ENCODE results near the gene NCKAP5.
"Not testable (repeated sequence)": the region's sequence is repeated elsewhere in the genome, so short reads cannot be mapped to it uniquely, and the experiment has no call there.

The NCKAP5 gene

DNA sequence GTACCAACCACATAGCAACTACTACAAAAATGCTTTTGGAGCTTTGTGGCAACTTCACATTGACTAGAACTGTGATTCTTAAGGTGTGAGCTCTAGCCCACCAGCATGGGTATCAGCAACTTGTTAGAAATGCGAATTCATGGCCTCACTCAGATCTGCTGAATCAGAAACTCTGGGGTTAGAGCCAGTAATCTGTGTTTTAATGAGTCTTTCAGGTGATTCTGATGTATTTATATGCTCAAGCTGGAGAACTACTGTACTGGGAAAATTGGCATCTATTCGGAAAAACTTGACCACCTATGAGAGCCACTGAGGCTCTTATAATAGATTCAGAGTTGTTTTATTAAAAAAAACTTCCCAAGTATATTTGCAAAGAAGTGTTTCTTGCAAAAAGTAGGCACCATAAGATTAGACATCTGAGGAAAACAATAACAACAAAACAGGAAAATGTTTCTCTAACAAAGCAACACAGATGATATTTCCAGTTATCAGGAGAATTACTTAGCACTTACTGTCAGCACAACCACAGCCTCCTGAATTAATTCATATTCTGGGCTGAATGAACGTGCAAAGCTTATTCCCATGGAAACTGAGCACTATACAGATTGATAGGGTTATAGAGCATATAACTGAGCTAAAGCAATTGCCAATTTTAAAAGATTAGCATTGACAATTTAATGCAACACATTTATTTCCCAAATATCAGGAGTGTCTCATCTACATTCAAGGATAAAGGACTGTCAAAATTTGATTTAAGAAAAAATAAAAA, 71.6 kb downstream of the NCKAP5 start:
- DNase-seq = no peak

DNA sequence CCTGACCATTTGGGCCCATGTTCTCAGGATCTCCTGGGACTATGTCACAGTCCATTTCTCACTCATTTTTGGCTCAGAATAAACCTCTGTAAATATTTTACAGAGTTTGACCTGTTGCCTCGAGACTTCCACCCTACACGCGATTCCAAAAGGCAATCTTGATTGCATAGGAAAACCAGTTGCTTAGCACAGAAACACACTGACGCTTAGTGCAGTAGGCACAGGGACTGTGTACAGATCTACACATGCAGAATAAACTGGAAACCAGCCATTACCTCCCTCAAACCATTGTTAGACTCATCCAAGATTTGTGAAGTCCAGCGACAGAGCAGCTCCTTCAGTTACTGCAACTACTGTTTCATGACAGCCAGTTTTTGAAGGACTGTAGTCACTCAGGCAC, 73.0 kb downstream of the NCKAP5 start:
- no peak for DNase-seq

DNA sequence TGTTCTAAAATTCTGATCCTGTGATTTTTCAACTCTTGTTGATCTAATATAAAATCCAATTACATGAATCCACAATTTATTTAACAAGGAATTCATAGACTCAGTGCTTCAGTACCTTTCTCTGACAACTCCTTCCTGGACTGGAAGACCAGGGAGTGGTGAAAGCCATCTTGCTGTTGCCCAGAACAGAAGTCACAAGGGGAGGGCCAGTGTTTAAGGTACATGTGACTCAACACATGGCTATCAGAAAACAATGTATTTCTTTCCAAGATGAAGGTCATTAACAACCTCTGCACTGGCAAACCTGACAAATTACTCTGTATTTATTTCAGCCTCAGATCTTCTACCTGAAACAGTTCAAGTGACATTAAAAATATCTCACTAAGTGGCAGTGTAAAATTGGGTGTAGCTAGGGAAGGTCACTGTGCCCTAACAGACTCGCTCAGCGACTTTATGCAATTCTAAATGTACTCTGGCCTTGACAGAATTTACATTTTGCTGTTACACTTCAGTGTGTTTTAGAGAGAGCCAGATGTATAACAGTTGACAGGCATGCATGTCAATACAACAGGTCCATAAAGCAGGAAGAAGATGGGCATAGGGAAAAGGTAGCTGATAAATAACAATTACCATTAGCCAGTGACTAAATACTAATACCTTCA, 75.4 kb downstream of the NCKAP5 start:
- no peak for DNase-seq

DNA sequence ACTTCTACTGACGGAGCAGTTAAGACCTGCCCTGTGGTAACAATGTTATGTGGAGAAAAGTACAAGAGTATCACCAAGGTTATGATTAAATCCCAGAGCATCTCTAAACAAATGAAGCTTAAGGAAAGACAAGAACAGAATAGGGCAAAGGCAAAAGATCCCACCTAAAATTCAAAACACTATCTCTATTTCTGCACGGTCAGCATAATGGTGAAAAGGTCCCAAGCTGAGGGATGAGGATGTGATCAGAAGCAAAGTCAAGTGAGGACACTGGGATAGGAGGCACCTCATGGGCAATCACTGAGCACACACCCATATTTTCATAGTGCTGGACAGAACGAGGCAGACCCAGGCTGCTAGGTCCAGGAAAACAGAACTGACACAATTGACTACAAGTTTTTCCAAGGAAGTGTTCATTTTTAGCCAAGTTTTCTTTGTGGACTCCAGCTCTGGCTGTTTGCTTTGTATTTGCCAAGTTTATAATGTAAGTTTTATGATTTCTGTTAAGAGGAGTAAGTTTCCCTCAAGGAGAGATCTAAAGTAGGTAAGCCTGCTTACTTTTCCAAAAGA, 77.8 kb downstream of the NCKAP5 start:
- DNase-seq = no peak

DNA sequence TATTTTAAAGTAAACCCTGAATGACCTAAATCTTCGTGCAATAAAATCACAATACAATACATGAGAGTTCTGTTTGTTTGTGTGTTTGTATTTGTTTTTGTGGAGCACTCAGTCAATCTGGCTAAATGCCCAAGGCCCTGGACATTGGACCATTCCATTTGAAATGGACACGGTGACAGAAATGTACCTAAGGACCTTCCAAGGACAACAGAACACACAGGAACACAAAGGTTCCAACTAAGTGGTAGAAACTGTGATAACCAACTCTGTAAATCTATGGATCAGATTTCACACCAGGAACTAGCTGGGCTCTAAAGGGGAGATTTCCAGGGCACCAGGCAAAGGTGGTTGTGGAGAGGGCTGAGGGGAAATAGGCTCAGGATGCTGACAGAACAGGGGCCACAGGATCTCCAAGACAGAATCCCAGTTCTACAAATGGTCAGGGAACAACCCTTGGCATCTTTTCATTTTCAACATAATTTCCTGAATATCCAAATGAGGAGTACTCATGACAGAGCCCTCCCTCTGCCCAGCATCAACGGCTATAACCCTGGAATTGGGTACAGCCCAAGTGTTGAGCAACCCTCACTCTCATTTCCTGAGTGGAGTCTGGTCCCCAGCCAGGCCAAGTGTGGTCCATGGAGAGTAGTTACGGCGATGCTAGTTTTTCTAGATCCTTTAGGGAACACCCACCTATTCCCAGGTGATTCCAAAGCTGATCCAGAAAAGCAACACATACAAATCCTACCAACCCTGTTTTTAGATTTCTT, 78.4 kb downstream of the NCKAP5 start:
- no peak for DNase-seq

DNA sequence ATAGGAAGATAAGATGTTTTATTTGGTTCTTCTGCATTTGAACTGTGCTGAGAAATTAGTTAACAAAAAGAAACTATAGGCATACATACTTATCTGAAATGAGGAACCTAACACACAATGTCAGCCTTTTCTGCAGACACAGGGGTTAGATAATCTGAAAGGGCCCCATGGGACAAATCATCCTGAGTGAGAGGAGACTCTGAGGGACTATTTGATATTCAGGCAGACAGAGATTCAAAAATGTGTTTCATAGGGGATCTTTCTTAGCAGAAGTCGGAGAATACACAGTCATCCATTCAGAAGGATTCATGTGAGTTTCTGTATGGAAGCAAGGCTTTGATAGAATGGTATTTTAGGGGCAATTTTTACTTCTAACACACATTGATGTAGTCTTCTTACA, 79.1 kb downstream of the NCKAP5 start:
- no peak for DNase-seq

DNA sequence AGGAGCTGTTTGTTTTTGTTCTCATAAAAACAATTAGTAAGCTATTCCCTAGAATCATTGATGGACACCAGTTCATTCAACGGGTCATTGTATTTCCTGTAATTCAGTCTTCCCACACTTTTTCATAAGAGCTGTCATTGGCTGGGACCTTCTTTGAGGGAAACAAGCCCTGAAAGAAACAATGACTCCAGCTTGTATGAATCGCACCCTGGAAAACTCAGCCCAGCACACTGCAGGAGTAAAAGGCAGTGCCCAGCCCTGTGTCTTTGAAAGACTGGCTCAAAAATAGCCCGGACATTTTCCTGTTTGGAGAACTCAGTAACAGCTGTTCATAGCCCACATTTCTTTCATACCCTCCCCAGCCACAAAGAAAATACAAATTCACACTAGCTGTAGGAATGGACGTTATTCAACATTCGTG, 81.5 kb downstream of the NCKAP5 start:
- DNase-seq = no peak

DNA sequence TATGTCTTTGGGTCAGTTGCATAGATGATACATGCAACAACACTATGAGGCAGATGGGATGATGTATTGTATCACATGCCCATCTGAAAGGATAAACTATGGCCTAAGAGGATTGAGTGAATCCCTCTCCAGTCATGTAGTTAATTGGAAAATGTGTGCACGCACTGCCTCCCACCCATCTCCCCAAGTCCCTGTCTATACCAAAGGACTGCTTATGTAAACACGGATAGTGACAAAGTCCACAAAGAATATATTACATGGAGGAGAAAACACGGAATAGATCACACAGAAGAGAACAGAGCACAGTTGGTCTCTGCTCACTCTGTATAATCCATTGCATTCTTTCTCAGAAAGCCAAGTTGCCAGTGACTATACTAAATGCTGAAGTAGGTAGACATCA, 82.4 kb downstream of the NCKAP5 start:
- DNase-seq = no peak

DNA sequence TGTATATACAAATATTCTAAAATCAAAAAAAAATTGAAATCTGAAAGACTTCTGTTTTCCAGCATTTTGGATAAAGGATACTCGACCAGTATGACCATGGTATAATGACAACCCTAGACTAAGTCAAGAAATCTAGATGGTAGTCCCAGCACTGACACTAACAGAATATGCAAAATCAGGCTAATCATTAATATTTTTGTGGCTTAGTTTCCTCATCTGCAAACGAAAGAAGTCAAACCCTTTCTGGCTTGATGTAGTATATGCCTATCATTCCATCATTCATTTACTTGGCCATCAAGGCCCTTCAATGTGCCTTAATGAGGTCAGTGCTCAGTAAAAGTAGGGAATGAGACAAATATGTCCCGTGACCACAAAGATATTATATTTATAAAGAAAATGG, 83.5 kb downstream of the NCKAP5 start:
- DNase-seq = no peak

DNA sequence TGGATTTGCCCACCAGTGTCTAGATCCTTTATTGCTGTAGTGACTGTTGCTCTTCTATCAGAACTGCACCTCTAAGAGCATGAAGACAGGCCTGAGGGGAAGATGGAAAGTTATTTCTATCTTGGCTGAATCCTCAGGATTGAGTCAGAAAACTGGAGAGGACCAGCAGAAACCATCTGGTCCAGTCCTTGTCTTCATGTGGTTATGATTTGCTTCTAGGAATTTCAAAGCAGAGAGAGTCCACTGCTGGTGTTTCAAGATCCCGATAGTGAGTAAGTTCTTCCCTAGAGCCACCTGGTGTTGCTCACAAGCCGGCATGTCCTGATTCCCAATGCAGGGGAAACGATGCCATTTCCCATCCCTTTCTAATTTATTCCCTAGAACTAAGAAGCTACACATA, 84.2 kb downstream of the NCKAP5 start:
- DNase-seq = no peak

DNA sequence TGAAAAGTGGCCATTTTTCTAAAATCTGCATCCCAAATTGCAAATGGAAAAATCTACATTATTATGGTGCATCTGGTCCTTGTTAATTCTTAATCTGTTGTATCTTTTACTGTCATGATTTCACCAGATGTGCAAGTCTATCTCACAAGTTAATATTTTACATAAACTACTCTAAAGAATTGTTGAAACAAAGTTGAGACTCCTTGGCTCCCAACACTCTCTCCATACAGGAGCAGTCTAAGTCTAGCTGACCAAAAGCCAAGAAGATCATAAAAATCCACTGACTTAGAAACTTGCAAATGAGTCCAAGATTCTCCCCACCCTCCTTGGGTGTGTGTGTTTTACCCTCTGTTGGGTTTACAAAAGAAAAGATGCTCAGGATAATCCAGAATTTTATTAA, 85.1 kb downstream of the NCKAP5 start:
- DNase-seq = no peak

DNA sequence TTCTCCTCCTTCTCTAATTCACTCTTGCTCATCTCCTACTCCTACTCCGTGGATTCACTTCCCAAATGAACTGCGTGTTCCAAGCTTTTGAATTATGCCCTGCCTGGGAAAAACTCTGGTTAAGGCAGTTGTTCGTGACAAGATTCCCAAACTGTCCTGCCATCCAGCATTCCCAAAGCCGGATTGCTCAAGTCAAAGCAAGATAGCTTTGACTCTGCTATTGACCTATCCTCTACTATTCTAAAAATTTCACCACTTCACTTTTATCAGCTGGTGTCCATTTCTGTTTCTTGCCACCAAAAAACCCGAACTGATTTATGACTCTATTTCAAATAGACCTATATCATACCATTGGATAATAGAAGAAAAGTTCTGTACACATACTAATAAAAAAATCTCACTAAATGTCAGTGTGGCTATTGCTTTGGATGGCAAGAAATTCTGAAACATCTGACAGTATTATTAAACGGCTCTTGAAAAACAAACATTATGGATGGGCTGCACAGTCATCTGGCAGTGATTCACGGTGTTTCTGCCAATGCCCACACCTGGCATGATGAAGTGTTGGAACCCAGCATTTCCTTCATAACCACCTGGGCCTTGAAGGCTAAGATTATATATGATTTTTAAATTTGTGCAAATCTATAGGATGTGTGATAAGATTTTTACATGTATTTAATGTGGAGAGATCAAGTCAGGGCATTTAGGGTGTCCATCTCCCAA, 87.4 kb downstream of the NCKAP5 start:
- DNase-seq = no peak

DNA sequence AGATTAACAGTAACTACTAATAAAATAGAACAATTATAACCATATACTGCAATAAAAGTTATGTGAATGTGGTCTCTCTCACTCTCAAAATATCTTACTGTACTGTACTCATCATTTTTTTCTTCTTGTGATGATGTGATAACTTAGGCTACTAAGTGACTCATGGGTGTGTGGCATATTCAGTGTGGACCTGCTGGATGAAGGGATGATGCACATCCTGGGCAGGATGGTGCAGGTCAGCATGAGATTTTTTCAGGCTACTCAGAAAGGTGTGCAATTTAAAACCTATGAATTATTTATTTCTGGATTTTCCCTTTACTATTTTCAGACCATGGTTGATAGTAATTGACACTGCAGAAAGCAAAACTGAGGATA, 90.7 kb downstream of the NCKAP5 start:
- DNase-seq = no peak

DNA sequence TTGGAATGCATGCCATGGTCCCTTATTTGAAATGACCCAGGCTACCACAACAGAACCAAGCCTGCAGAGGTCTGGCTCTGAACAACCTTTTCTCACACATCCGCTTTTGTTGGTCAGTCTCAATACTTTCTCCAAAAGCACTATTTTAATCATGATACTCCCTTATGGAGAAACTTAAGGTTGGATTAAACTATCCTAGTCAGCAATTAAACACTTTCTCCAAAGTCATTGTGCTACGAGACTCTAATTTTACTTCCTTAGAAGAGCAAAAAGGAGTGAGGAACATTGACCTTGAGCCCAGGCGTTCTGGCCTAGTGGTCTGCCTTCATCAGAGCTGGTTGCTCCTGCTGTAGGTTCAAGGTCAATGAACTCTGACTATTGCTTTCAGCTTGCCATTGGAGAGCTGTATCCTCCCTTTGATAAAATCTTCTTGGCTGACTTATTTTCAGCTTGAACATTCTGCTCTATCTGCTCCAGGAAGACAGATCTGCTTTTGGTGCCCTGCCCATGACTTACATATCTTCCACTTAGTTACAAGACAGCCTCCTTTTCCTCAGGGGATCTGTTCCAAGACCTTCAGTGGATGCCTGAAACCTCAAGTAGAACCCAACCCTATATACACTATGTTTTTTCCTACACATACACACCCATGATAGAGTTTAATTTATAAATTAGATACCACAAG, 91.2 kb downstream of the NCKAP5 start:
- DNase-seq = no peak

DNA sequence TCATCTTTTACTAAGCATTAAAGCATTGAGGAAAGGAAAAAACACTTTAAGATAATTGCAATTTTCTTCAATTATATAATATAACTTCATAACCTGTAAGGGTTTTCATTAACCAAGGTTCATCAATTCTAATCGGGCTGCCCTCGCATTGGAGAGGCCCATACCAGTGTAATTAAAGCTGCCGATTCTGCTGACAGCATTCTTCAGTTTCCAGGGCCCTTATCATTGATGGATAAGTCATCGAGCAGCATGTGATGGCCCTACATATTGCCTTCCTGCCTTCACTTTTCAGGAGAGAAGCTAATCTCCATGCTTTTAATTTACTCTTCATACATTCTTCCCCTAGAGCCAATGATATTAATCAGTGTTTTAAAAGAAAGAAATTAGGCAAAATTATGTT, 92.0 kb downstream of the NCKAP5 start:
- DNase-seq = no peak

DNA sequence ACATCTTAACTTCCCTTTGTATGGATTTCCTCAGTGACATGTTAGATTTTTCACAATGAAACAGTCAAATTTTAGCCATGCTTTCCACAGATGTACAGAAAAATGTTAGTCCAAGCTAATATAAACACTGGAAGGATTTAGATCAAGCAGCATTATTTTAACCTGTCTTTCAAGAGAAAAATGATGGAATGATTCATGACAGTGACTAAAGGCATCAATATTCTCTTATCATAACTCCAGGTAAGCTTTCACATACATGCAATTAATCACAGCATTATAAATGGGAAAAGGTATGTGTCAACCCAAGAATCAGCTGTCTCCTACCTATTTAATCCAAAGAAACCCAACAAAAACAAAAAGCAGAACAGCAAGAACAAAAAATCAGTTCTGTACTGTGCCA, 92.7 kb downstream of the NCKAP5 start:
- no peak for DNase-seq

DNA sequence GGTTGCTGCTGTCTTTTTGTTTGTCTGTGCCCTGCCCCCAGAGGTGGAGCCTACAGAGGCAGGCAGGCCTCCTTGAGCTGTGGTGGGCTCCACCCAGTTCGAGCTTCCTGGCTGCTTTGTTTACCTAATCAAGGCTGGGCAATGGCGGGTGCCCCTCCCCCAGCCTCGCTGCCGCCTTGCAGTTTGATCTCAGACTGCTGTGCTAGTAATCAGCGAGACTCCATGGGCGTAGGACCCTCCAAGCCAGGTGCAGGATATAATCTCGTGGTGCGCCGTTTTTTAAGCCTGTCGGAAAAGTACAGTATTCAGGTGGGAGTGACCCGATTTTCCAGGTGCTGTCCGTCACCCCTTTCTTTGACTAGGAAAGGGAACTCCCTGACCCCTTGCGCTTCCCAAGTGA, 97.8 kb downstream of the NCKAP5 start:
- DNase-seq = not testable (repeated sequence)

DNA sequence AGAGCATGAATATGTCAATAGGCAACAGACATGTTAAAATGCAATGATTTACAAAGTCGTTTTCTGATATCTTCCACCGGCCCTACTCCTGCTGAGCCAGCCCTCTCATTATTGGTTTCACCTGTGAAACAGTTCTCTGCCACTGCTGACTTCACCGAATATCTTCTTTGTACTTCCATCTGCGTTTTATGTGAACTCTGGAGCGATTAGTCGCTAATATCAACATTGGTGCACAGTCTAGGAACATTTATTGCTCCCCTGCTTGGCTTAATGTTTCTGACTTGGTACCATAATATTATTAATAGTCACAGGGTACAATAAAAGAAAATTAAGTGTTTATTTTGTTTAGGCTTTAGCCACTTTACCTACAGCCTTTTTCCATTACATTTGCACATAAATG, 105.5 kb downstream of the NCKAP5 start:
- no peak for DNase-seq

DNA sequence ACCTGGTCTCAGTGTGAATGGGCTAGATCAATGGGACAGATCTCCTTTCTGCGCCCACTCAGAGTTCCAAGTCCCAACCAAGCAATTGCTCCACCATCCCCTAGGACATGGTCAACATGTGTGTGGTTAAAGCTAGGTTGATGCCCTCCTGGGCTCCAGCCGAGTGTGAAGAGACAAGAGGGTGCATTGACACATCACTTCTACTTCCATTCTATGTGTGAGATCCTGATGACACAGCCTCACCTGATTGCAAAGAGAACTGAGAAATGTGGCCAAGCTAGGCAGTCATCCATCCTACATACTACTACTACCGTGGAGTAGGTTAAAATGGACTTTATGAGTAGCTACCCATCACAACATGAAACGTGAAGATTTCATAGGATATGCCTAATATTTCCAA, 106.8 kb downstream of the NCKAP5 start:
- DNase-seq = no peak

DNA sequence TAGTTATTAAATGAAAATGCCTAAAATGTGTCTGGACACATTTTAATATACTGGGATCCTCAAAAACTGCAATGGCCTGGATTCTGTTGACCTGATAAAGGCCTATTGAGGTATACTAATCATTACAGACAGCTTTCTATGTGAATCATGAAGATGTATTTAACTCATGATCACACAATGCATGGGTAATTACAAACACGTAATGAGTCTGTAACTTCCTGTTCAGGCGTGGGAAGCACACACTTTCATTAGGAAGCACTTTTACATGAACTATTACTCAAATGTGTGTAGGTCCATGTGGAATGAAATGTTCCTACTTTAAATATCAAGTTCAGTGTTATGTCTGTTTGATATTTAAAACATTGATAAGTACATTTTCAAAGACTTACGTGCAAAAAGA, 108.7 kb downstream of the NCKAP5 start:
- no peak for DNase-seq

DNA sequence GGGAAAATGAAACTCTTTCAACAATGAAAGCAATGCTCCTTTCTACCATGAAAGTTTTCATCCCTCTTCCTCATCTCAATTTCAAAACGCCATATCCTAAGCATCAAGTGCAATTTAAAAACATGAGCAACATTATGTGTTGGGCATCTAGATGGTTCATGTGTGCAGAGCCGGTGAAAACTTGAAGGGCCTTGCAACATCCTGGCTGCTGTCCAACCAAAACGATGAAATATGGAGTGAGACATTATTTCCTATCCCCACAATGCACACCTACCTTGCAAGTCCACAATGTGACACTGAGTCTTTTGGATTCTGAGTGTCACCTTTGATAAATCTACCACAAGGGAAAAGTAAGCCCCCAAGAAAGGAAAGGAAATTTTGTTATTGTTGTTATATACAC, 110.0 kb downstream of the NCKAP5 start:
- DNase-seq = no peak

DNA sequence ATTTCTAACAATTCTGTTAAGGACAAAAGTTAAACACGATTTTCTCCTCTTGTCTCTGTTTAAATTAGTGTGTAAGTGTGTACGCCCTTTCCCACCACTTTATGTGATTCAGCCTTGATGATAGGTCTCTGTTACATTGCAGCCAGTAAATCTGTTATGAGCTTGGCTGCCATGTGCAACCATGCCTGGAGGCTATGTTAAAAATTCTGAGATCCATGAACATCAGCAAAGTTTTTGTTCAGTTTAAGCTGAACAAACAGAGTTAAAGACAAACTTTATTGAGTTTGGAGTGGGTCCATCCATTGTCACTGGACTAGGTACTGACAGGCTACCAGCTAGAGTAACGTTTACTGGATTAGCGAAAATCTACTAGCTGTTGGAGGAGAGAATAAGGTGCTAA, 110.4 kb downstream of the NCKAP5 start:
- DNase-seq = no peak
